HEK293 (cell line): ENCODE data around the gene SPATA6L.

Source experiments
- CTCF ChIA-PET: fragments of 350-600 bp; formaldehyde crosslinking; extraction: SDS; loops from one replicate; lab custom pipeline; 2021; ENCODE audit warnings: antibody characterized with exemption; lab: Yijun Ruan, JAX
- POLR2A ChIA-PET: fragments of 300-600 bp; formaldehyde crosslinking; extraction: SDS; loops from one replicate; lab custom pipeline; 2020; ENCODE audit warnings: antibody characterized with exemption, inconsistent platforms; lab: Yijun Ruan, JAX
- H3K27ac ChIP-seq: fragments of 200-500 bp; sonication (Bioruptor generic); 2 replicates; pipeline ENCODE4 v1.5.1; 2014; ENCODE audit warnings: low read depth, low read length, control low read depth, inconsistent platforms; ENCODE audit errors: extremely low read depth
- H3K36me3 ChIP-seq, 2 experiments: fragments of 200-500 bp in 1 of 2; sonication (Bioruptor generic) in 1 of 2; 1 replicate in 1 of 2; 2 replicates in 1 of 2; pipeline ENCODE4 v1.5.1; 2014 to 2017; ENCODE audit warnings: inconsistent platforms in 2 of 2, low read length in 2 of 2; ENCODE audit not compliant: control insufficient read depth in 2 of 2, insufficient read depth in 1 of 2
- H3K4me1 ChIP-seq: fragments of 200-500 bp; sonication (Bioruptor generic); 2 replicates; pipeline ENCODE4 v1.5.1; 2014; ENCODE audit warnings: mild to moderate bottlenecking, low read length, inconsistent platforms; ENCODE audit not compliant: control insufficient read depth, insufficient read depth
- H3K4me3 ChIP-seq: 2 replicates; pipeline ENCODE4 v1.5.1; 2011; ENCODE audit warnings: low read depth, mild to moderate bottlenecking, control low read depth, low read length, moderate library complexity
- H3K9me3 ChIP-seq: fragments of 200-500 bp; sonication (Bioruptor generic); 2 replicates; pipeline ENCODE4 v1.5.1; 2014; ENCODE audit warnings: low read depth, low read length, inconsistent platforms; ENCODE audit not compliant: control insufficient read depth, insufficient read depth
- GLI4 ChIP-seq: fragments of 450-650 bp; formaldehyde crosslinking; IDR thresholded peaks from 2 replicates; pipeline ENCODE4 v1.5.1; 2016; ENCODE audit warnings: missing biosample characterization, missing genetic modification characterization
- HOXD13 ChIP-seq: sonication (generic); formaldehyde crosslinking; IDR thresholded peaks from 2 replicates; pipeline ENCODE4 v1.8.0; 2022; ENCODE audit warnings: missing genetic modification reagents, borderline replicate concordance
- IKZF3 ChIP-seq: fragments of 450-650 bp; IDR thresholded peaks from 2 replicates; pipeline ENCODE4 v1.5.0; 2018; ENCODE audit warnings: missing biosample characterization, mild to moderate bottlenecking, missing genetic modification characterization, moderate library complexity
- MZF1 ChIP-seq: fragments of 450-650 bp; formaldehyde crosslinking; IDR thresholded peaks from 2 replicates; pipeline ENCODE4 v1.5.1; 2017; ENCODE audit warnings: missing biosample characterization, missing genetic modification characterization, borderline replicate concordance
- SCRT2 ChIP-seq: fragments of 450-650 bp; formaldehyde crosslinking; IDR thresholded peaks from 2 replicates; pipeline ENCODE4 v1.5.1; 2016; ENCODE audit warnings: missing biosample characterization, missing genetic modification characterization
- SP7 ChIP-seq: fragments of 450-650 bp; formaldehyde crosslinking; IDR thresholded peaks from 2 replicates; pipeline ENCODE4 v1.5.1; 2016; ENCODE audit warnings: missing biosample characterization, missing genetic modification characterization
- TRIM28 ChIP-seq: IDR thresholded peaks from 2 replicates; pipeline ENCODE4 v1.6.1; 2011; ENCODE audit warnings: low read length, control low read depth, borderline replicate concordance
- ZNF155 ChIP-seq: fragments of 450-650 bp; formaldehyde crosslinking; IDR thresholded peaks from 2 replicates; pipeline ENCODE4 v1.5.1; 2016; ENCODE audit warnings: missing biosample characterization, missing genetic modification characterization
- ZNF174 ChIP-seq: fragments of 450-650 bp; formaldehyde crosslinking; IDR thresholded peaks from 2 replicates; pipeline ENCODE4 v1.5.0; 2017; ENCODE audit warnings: missing biosample characterization, mild to moderate bottlenecking, missing genetic modification characterization
- ZNF175 ChIP-seq: fragments of 450-650 bp; formaldehyde crosslinking; IDR thresholded peaks from 2 replicates; pipeline ENCODE4 v1.5.1; 2016; ENCODE audit warnings: missing biosample characterization, missing genetic modification characterization
- ZNF19 ChIP-seq: fragments of 450-650 bp; formaldehyde crosslinking; IDR thresholded peaks from 2 replicates; pipeline ENCODE4; 2016; ENCODE audit warnings: missing biosample characterization, missing genetic modification characterization, low read depth
- ZNF214 ChIP-seq: fragments of 450-650 bp; formaldehyde crosslinking; IDR thresholded peaks from 2 replicates; pipeline ENCODE4 v1.5.1; 2017; ENCODE audit warnings: missing biosample characterization, mild to moderate bottlenecking, missing genetic modification characterization, borderline replicate concordance
- ZNF221 ChIP-seq: fragments of 450-650 bp; formaldehyde crosslinking; IDR thresholded peaks from 2 replicates; pipeline ENCODE4 v1.5.1; 2017; ENCODE audit warnings: missing biosample characterization, missing genetic modification characterization, borderline replicate concordance
- ZNF223 ChIP-seq: fragments of 450-650 bp; formaldehyde crosslinking; IDR thresholded peaks from 2 replicates; pipeline ENCODE4 v1.5.1; 2016; ENCODE audit warnings: missing biosample characterization, missing genetic modification characterization
- ZNF366 ChIP-seq: fragments of 450-650 bp; formaldehyde crosslinking; conservative IDR thresholded peaks from 2 replicates; pipeline ENCODE4 v1.5.1; 2016; ENCODE audit warnings: missing biosample characterization, missing genetic modification characterization
- ZNF473 ChIP-seq: fragments of 450-650 bp; formaldehyde crosslinking; IDR thresholded peaks from 2 replicates; pipeline ENCODE4 v1.5.1; 2017; ENCODE audit warnings: missing biosample characterization, missing genetic modification characterization
- ZNF660 ChIP-seq: fragments of 450-650 bp; IDR thresholded peaks from 2 replicates; pipeline ENCODE4 v1.5.1; 2018; ENCODE audit warnings: missing biosample characterization, mild to moderate bottlenecking, missing genetic modification characterization
- ZNF677 ChIP-seq: fragments of 450-650 bp; IDR thresholded peaks from 2 replicates; pipeline ENCODE4 v1.5.0; 2018; ENCODE audit warnings: missing biosample characterization, mild to moderate bottlenecking, missing genetic modification characterization, moderate library complexity
- ZNF777 ChIP-seq: fragments of 450-650 bp; formaldehyde crosslinking; IDR thresholded peaks from 2 replicates; pipeline ENCODE4 v1.5.1; 2017; ENCODE audit warnings: missing biosample characterization, missing genetic modification characterization, borderline replicate concordance
- TF ChIP-seq, protein P1 (sequence below): fragments of 450-650 bp; formaldehyde crosslinking; IDR thresholded peaks from 2 replicates; pipeline ENCODE4 v1.5.1; 2016; ENCODE audit warnings: missing biosample characterization, missing genetic modification characterization
- TF ChIP-seq, protein P2 (sequence below): fragments of 450-650 bp; IDR thresholded peaks from 2 replicates; pipeline ENCODE4 v1.5.1; 2018; ENCODE audit warnings: missing biosample characterization, missing genetic modification characterization
- TF ChIP-seq, protein P3 (sequence below): fragments of 450-650 bp; formaldehyde crosslinking; IDR thresholded peaks from 2 replicates; pipeline ENCODE4 v1.5.0; 2017; ENCODE audit warnings: missing biosample characterization, missing genetic modification characterization, borderline replicate concordance

The SPATA6L gene

DNA sequence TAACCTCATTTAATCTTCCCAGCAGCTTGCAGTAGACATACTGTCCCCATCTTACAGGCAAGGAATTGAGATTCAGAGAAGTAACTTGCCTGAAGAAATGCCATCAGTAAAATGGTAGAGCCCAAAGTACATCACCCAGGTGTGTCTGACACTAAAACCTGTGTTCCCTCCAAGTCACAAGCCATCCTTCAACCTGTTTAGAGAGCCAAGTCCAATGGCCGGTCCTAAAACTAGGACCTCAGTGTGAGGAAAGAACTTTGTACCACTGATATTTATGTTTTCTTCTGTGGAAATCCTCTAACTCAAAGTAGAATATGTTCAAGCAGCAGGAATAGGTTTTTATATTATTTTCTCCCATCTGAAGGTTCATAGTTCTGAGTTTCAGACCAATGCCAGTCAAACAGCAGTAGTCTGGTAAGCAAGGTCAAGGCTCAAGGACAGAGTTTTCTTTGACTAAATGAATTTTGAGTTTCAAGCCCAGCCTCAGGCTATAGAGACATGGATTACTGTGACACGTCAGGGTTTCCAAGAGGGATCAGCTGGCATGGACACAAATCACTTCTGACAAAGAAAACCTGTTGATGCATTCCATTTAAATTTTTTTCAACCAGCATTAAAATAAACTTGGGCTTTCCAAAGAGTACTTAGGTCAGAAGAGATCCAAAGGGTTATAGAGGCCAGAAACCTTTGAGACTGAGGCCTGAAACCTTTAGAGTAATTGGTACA is 85.1 kb downstream of the SPATA6L start:
- TF ChIP-seq, protein P1, sequence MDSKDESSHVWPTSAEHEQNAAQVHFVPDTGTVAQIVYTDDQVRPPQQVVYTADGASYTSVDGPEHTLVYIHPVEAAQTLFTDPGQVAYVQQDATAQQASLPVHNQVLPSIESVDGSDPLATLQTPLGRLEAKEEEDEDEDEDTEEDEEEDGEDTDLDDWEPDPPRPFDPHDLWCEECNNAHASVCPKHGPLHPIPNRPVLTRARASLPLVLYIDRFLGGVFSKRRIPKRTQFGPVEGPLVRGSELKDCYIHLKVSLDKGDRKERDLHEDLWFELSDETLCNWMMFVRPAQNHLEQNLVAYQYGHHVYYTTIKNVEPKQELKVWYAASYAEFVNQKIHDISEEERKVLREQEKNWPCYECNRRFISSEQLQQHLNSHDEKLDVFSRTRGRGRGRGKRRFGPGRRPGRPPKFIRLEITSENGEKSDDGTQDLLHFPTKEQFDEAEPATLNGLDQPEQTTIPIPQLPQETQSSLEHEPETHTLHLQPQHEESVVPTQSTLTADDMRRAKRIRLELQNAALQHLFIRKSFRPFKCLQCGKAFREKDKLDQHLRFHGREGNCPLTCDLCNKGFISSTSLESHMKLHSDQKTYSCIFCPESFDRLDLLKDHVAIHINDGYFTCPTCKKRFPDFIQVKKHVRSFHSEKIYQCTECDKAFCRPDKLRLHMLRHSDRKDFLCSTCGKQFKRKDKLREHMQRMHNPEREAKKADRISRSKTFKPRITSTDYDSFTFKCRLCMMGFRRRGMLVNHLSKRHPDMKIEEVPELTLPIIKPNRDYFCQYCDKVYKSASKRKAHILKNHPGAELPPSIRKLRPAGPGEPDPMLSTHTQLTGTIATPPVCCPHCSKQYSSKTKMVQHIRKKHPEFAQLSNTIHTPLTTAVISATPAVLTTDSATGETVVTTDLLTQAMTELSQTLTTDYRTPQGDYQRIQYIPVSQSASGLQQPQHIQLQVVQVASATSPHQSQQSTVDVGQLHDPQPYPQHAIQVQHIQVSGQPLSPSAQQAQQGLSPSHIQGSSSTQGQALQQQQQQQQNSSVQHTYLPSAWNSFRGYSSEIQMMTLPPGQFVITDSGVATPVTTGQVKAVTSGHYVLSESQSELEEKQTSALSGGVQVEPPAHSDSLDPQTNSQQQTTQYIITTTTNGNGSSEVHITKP: no peak
- TF ChIP-seq ZNF214: no peak
- TF ChIP-seq SCRT2 (tag by site-specific recombination): 0 out of 2 replicates have a peak, but pooled peaks have one; percentile 21
- POLR2A ChIA-PET: no interaction called here
- peaks cover 0 to 19% of the 10 kb centered on the region in 2 experiments; a peak in 1 of 3 replicates for H3K36me3 ChIP-seq

DNA sequence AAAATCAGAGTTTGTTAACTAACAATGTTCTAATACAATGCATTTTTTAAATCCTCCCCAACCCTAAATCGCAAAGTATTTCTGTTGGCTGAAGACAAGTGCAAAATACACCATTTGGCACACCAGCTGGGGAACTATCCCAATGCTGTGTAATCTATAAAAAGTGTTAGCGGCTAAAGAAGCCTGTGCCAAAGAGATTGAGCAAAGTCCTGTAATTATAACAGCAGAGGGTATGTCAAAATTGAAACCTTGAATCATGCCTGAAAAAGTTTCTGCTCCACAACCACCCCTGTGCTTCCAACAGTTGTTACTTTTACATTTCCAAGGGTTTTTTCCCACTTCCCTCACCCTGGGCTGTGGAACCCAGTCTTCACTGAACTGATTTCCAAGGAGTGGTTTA is 87.3 kb downstream of the SPATA6L start:
- ChIA-PET POLR2A (no interaction called here), CTCF (no interaction called here)
- Histone ChIP-seq H3K36me3 (peaks cover 0 to 12% of the 10 kb centered on the region in 2 experiments; a peak in 1 of 3 replicates), H3K27ac (no peak overlapping the region), H3K4me3 (no peak overlapping the region), H3K4me1 (0 out of 2 replicates have a peak, but pooled peaks cover 3% of the 10 kb centered on the region), H3K9me3 (no peaks in the 10 kb centered on the region)
- TF ChIP-seq ZNF174 (tag by site-specific recombination) (no peak), HOXD13 (CRISPR knock-in tag) (no peak), ZNF175 (tag by site-specific recombination) (no peak), ZNF221 (tag by site-specific recombination) (no peak), ZNF155 (tag by site-specific recombination) (no peak), ZNF677 (tag by site-specific recombination) (no peak), ZNF19 (tag by site-specific recombination) (no peak)
- TF ChIP-seq, protein P2, sequence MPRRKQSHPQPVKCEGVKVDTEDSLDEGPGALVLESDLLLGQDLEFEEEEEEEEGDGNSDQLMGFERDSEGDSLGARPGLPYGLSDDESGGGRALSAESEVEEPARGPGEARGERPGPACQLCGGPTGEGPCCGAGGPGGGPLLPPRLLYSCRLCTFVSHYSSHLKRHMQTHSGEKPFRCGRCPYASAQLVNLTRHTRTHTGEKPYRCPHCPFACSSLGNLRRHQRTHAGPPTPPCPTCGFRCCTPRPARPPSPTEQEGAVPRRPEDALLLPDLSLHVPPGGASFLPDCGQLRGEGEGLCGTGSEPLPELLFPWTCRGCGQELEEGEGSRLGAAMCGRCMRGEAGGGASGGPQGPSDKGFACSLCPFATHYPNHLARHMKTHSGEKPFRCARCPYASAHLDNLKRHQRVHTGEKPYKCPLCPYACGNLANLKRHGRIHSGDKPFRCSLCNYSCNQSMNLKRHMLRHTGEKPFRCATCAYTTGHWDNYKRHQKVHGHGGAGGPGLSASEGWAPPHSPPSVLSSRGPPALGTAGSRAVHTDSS: no peak
- TF ChIP-seq, protein P3, sequence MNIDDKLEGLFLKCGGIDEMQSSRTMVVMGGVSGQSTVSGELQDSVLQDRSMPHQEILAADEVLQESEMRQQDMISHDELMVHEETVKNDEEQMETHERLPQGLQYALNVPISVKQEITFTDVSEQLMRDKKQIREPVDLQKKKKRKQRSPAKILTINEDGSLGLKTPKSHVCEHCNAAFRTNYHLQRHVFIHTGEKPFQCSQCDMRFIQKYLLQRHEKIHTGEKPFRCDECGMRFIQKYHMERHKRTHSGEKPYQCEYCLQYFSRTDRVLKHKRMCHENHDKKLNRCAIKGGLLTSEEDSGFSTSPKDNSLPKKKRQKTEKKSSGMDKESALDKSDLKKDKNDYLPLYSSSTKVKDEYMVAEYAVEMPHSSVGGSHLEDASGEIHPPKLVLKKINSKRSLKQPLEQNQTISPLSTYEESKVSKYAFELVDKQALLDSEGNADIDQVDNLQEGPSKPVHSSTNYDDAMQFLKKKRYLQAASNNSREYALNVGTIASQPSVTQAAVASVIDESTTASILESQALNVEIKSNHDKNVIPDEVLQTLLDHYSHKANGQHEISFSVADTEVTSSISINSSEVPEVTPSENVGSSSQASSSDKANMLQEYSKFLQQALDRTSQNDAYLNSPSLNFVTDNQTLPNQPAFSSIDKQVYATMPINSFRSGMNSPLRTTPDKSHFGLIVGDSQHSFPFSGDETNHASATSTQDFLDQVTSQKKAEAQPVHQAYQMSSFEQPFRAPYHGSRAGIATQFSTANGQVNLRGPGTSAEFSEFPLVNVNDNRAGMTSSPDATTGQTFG (tag by site-specific recombination): no peak

More for the DNA sequence above, 85.1 kb downstream of the SPATA6L start:
- CTCF ChIA-PET: interaction anchor here (0.6 kb wide), 1 partner anchor 127 kb away, joined by 3 read pairs; no protein-coding TSS in a partner anchor
- Histone ChIP-seq H3K27ac (no peak overlapping the region), H3K4me1 (no peaks in the 10 kb centered on the region), H3K9me3 (no peaks in the 10 kb centered on the region), H3K4me3 (no peak overlapping the region)

DNA sequence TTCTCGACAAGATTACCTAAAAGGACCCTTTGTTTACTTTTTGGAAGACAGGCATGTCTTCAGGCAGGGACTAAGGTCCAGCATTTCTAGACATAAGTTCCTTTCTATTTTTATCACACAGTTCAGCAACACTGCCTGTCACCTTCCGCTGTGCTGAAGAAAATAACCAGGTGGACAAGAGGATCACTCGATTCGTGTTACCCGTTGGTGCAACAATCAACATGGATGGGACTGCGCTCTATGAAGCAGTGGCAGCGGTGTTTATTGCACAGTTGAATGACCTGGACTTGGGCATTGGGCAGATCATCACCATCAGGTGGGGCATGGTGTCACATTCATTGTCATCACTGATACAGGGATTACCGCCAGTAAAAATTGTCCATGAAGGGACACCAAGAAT is 89.8 kb downstream of the SPATA6L start:
- peaks cover 0 to 10% of the 10 kb centered on the region in 2 experiments; a peak in 1 of 3 replicates for H3K36me3 ChIP-seq
- ChIA-PET POLR2A (no interaction called here), CTCF (no interaction called here)
- peaks cover 5% of the 10 kb centered on the region; the same call in 1 of the 2 replicates for H3K4me1 ChIP-seq
- no peaks in the 10 kb centered on the region for H3K9me3 ChIP-seq
- no peak overlapping the region for H3K4me3 ChIP-seq
- no peak overlapping the region for H3K27ac ChIP-seq
- TF ChIP-seq MZF1 (no peak), GLI4 (tag by site-specific recombination) (no peak), ZNF473 (no peak), ZNF221 (tag by site-specific recombination) (no peak), ZNF660 (tag by site-specific recombination) (no peak), ZNF777 (tag by site-specific recombination) (no peak), IKZF3 (tag by site-specific recombination) (no peak), TRIM28 (no peak), ZNF366 (tag by site-specific recombination) (no peak), ZNF223 (tag by site-specific recombination) (no peak), SP7 (tag by site-specific recombination) (no peak)
